ENCODE results near the gene DLG5. TPM values are rescaled to one million over a fixed set of nuclear protein-coding genes. Genes with fewer than 3 reads are reported as not detected.

The DLG5 gene
- total RNA-seq, 4 donors from 2014 or later: 28.6 to 51.2 (median 40.3) TPM

DNA sequence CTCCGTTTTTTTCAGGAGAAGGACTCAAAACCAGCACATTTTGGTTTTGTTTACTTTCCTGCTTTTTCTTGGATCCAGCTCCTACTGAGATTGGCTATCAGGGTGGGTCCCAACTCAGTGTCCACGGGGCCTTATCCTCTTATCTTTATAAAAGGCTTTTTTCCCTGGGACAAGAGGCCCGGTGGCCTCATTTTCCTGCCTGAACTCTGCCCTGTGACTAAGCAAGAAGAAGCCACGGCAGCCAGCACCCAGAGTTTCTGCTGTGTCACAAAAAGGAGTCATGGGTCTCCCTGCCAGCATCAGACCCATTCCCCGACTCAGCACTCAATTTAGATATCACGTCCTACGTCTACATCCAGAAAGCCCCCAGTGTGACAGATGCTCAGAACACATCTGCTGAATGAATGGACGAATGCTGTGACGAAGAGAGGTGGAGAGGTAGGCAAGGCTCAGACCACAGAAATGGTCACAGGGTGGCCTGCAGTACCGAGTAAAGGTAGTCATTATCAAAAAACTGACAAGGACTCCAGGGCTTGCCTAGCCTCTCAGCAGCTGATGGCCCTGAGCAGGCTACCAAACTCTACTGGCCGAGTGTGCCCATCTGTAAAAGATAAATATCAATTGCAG, 16.7 kb downstream of the DLG5 start:
- TF ChIP-seq POLR2A (IDR thresholded peaks at IDR 0.05): no peak
- TF ChIP-seq, protein P1, sequence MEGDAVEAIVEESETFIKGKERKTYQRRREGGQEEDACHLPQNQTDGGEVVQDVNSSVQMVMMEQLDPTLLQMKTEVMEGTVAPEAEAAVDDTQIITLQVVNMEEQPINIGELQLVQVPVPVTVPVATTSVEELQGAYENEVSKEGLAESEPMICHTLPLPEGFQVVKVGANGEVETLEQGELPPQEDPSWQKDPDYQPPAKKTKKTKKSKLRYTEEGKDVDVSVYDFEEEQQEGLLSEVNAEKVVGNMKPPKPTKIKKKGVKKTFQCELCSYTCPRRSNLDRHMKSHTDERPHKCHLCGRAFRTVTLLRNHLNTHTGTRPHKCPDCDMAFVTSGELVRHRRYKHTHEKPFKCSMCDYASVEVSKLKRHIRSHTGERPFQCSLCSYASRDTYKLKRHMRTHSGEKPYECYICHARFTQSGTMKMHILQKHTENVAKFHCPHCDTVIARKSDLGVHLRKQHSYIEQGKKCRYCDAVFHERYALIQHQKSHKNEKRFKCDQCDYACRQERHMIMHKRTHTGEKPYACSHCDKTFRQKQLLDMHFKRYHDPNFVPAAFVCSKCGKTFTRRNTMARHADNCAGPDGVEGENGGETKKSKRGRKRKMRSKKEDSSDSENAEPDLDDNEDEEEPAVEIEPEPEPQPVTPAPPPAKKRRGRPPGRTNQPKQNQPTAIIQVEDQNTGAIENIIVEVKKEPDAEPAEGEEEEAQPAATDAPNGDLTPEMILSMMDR (IDR thresholded peaks at IDR 0.05 in 4 of 5, conservative IDR thresholded peaks at IDR 0.05 in 1 of 5): no peak
- Histone ChIP-seq H3K27ac (peak overlapping the region in 1 of 4 donors; percentile 37), H3K4me1 (peaks cover 63 to 66% of the 10 kb centered on the region in 2 donors), H3K27me3 (no peaks in the 10 kb centered on the region), H3K4me3 (no peak overlapping the region), H3K36me3 (no peaks in the 10 kb centered on the region), H3K9me3 (no peaks in the 10 kb centered on the region)
- ATAC-seq (peak in 1 of 2 donors; percentile 46), DNase-seq (peak in 1 of 2 donors; percentile 38)
- in situ Hi-C loops (cut with MboI; ENCODE audit: low sequenced_read_pairs in 4 of 4) (no loop called here), intact Hi-C loops (cut with DNase I; ENCODE audit: low total_unique reads) (loop anchor here (5.0 kb wide), 2 partner anchors 63 to 92 kb away; no protein-coding TSS in a partner anchor)

DNA sequence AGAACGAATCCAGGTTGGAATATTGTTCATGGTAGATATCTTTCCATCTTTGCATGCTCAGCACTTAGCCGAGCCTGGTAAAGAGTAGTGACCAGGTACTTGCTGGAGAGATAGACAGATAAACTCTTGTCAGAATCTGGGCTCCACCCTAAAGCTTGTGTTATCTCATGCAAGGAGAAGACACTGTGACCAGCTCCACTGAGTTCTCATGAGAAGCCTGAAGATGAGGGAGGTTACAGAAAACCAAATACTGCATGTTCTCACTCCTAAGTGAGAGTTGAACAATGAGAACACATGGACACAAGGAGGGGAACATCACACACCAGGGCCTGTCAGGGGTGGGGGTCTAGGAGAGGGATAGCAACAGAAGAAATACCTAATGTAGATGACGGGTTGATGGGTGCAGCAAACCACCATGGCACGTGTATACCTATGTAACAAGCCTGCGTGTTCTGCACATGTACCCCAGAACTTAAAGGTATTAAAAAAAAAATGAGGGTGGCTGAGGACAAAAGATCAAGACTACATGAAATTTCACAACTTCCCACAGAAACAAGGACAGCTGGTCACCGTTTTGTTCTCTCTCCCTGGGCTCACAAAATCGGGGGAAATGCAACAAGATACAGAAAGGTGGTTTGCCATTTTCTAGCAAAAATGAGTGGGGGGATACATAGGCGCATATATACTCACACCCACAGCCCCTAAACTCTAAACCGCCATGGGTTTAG, 17.4 kb downstream of the DLG5 start:
- no peak for ATAC-seq
- Histone ChIP-seq H3K4me1 (peaks cover 59 to 63% of the 10 kb centered on the region in 2 donors), H3K36me3 (no peaks in the 10 kb centered on the region), H3K27ac (peak overlapping the region in 1 of 4 donors; percentile 37), H3K9me3 (no peaks in the 10 kb centered on the region), H3K27me3 (no peaks in the 10 kb centered on the region), H3K4me3 (no peak overlapping the region)
- no peak for TF ChIP-seq POLR2A (IDR thresholded peaks at IDR 0.05)
- TF ChIP-seq, protein P1 (IDR thresholded peaks at IDR 0.05 in 4 of 5, conservative IDR thresholded peaks at IDR 0.05 in 1 of 5): no peak
- in situ Hi-C loops (cut with MboI; ENCODE audit: low sequenced_read_pairs in 4 of 4): no loop called here
- intact Hi-C loops (cut with DNase I; ENCODE audit: low total_unique reads): loop anchor here (5.0 kb wide), 2 partner anchors 62 to 93 kb away; no protein-coding TSS in a partner anchor
- no peak for DNase-seq

DNA sequence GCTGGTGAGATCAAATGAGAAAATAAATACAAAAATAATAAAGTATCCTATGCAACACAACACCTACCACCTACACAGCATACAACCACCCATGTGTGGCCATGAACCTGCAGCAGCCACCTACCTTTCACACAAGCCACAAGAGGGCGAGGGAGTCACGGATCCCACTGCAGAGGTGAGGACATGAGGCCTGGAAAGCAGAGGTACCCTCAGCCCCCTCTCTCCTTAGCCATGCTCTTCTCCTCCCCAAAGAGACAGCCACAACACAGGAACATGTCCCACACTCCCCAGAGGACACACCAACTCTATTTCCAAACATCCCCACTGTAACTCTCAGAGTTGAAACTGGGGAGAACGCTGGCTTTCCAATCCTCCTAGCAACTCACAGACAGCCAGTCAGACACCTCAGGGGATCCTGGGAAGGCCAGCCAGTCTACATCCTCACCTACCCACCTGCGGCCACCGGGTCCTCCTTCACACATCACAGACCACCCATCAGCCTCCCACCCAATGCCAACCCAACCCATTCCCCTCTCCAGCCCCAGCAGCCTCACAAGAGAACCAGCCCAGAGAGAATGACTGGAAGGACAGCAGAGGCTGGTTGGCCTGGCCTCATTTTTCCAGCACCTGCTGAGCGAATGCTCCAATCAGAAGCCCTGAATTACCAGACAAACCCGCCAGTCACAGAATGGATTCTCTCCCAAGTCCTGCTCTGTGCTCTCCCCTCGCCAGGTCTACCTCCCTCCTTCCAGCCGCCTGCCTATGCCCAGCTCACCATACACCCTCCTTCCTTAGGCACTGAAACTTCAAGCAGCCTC, 18.4 kb downstream of the DLG5 start:
- no peaks in the 10 kb centered on the region for H3K9me3 ChIP-seq
- DNase-seq (peak in 1 of 2 donors; percentile 39), ATAC-seq (peak; percentile 36 to 42)
- H3K4me1 ChIP-seq: peaks cover 58 to 59% of the 10 kb centered on the region in 2 donors
- H3K27ac ChIP-seq: peak overlapping the region in 2 of 4 donors; percentile 11 to 15
- no peaks in the 10 kb centered on the region for H3K36me3 ChIP-seq
- TF ChIP-seq POLR2A (IDR thresholded peaks at IDR 0.05): no peak
- TF ChIP-seq, protein P1 (IDR thresholded peaks at IDR 0.05 in 4 of 5, conservative IDR thresholded peaks at IDR 0.05 in 1 of 5): peak in 3 of 5 experiments; percentile 28 to 41 (median 29)
- intact Hi-C loops (cut with DNase I; ENCODE audit: low total_unique reads) (loop anchor here (5.0 kb wide), 2 partner anchors 61 to 94 kb away; no protein-coding TSS in a partner anchor), in situ Hi-C loops (cut with MboI; ENCODE audit: low sequenced_read_pairs in 4 of 4) (no loop called here)
- no peaks in the 10 kb centered on the region for H3K27me3 ChIP-seq
- no peak overlapping the region for H3K4me3 ChIP-seq

DNA sequence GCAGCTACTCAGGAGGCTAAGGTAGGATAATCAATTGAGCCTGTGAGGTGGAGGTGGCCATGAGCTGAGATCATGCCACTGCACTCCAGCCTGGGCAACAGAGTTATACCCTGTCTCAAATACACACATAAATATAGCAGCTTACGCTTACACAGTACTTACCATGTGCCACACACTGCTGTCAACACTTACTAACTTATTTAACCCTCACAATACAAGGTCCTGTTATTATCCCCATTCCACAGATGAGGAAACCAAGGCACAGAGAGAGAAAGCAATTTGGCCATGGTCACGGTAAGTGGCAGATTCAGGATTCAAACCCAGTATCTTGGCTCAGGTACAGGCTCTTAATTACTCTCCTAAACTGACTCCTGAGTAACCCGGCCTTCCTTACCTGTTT, 19.1 kb downstream of the DLG5 start:
- no peaks in the 10 kb centered on the region for H3K27me3 ChIP-seq
- intact Hi-C loops (cut with DNase I; ENCODE audit: low total_unique reads): loop anchor here (5.0 kb wide), 2 partner anchors 60 to 95 kb away; no protein-coding TSS in a partner anchor
- TF ChIP-seq POLR2A (IDR thresholded peaks at IDR 0.05): no peak
- DNase-seq (no peak), ATAC-seq (no peak)
- in situ Hi-C loops (cut with MboI; ENCODE audit: low sequenced_read_pairs in 4 of 4): no loop called here
- no peak overlapping the region for H3K4me3 ChIP-seq
- no peaks in the 10 kb centered on the region for H3K9me3 ChIP-seq
- peaks cover 59 to 60% of the 10 kb centered on the region in 2 donors for H3K4me1 ChIP-seq
- no peaks in the 10 kb centered on the region for H3K36me3 ChIP-seq
- H3K27ac ChIP-seq: no peak overlapping the region

Measured in gastrocnemius medialis (tissue), 4 donors.